Adrenal gland (tissue), 12 donors: ENCODE measurements around the gene SLC7A1. TPM values are rescaled to one million over a fixed set of nuclear protein-coding genes. Genes with fewer than 3 reads are reported as not detected.
A peak's percentile ranks its signal among the peaks of the same experiment; 100 is the strongest.

ENCODE experiments used
- DNase-seq, 7 donors: peaks; one replicate each; pipeline ENCODE4 v3.0.0-alpha.2; 2019 to 2020
- H3K27ac ChIP-seq, 5 donors: fragments of 200-600 bp; sonication (generic) in 4 of 5; 1 replicate in 3 of 5; 2 replicates in 2 of 5; pipeline versions ENCODE4 v1.5.1 to v1.8.0; 2016 to 2020; ENCODE audit warnings: mild to moderate bottlenecking in 1 of 5
- H3K27me3 ChIP-seq: fragments of 200-600 bp; 2 replicates; pipeline ENCODE4 v1.8.0; 2021
- H3K36me3 ChIP-seq, 2 donors: fragments of 200-600 bp; replicated peaks in 1 of 2; 1 replicate in 1 of 2; 2 replicates in 1 of 2; pipeline versions ENCODE4 v1.5.1 to v1.8.0; 2018 to 2022
- H3K4me1 ChIP-seq, 2 donors: fragments of 200-600 bp; replicated peaks in 1 of 2; 1 replicate in 1 of 2; 2 replicates in 1 of 2; pipeline versions ENCODE4 v1.5.1 to v1.8.0; 2018 to 2021
- H3K4me3 ChIP-seq, 4 donors: fragments of 200-600 bp; sonication (generic) in 3 of 4; one replicate each; pipeline ENCODE4 v1.5.1; 2016 to 2018
- H3K9me3 ChIP-seq, 3 donors: fragments of 200-600 bp; sonication (generic) in 1 of 3; replicated peaks in 1 of 3; 1 replicate in 2 of 3; 2 replicates in 1 of 3; pipeline versions ENCODE4 v1.5.1 to v1.8.0; 2016 to 2021
- POLR2A ChIP-seq, 2 donors: fragments of 450-650 bp; IDR thresholded peaks; one replicate each; pipeline ENCODE4 v1.6.1; 2017; ENCODE audit warnings: antibody characterized with exemption in 2 of 2, mild to moderate bottlenecking in 2 of 2, moderate library complexity in 1 of 2
- WGBS, 4 donors: extraction: QIAGEN DNeasy Blood & Tissue Kit in 2 of 4; methylation state at CpG; one replicate each; pipeline versions ENCODE4 v1.1.5 to v1.1.7; 2013 to 2017; 5-methylcytosine and 5-hydroxymethylcytosine counted together
- intact Hi-C, 2 donors: fragments of 100-400 bp; cut with DNase I; formaldehyde crosslinking; loops; one replicate each; pipeline versions ENCODE4 v1.14.1 to v1.15.0; 2022 to 2023
- polyA plus RNA-seq, 3 donors: library from polyadenylated mRNA; stranded (reverse); fragments of 200-250 nt in 2 of 3; fragments of 350-450 nt in 1 of 3; fragmentation: Illumina TruSeq in 1 of 3; extraction: RNeasy Lipid Tissue Mini Kit (QIAGEN cat#74804) in 1 of 3; gene quantifications; one replicate each; pipeline ENCODE4 v1.2.3, GENCODE V29; 2013 to 2014
- total RNA-seq, 9 donors: library from RNA; depleted of rRNA in 4 of 9; stranded (reverse); fragments of >200 nt in 4 of 9; fragments of 120-200 nt in 1 of 9; fragmentation: NEBNext Ultra II Directional in 1 of 9; extraction: Animal tissue kit (Norgen Biotek cat#: 25700) in 1 of 9; gene quantifications; one replicate each; pipeline versions ENCODE4 v1.1.0 to v1.2.4, GENCODE V29; 2013 to 2023
- TF ChIP-seq, protein P1 (sequence below), 6 experiments: fragments of 450-650 bp in 4 of 6; fragments of 200-600 bp in 2 of 6; sonication (generic) in 1 of 6; IDR thresholded peaks; 1 replicate in 5 of 6; 2 replicates in 1 of 6; pipeline versions ENCODE4 v1.5.1 to v1.8.0; 2016 to 2021; ENCODE audit warnings: antibody characterized with exemption in 6 of 6, mild to moderate bottlenecking in 2 of 6, moderate library complexity in 1 of 6
- donor health status: healthy with polysubstance abuse.
- donor health status: Bipolar disorder and iron deficiency.
- donor health status: DM: yes; HTN: yes; CAD: no.
- donor health status: DM: no; HTN: no; CAD: no.
- donor health status: DM: no; HTN: no; CAD: no.
- donor health status: DM: yes; HTN: yes; CAD: no.

SLC7A1 gene
- total and polyA plus RNA-seq, 12 donors: 2.2 to 87.6 (median 6.2) TPM

DNA sequence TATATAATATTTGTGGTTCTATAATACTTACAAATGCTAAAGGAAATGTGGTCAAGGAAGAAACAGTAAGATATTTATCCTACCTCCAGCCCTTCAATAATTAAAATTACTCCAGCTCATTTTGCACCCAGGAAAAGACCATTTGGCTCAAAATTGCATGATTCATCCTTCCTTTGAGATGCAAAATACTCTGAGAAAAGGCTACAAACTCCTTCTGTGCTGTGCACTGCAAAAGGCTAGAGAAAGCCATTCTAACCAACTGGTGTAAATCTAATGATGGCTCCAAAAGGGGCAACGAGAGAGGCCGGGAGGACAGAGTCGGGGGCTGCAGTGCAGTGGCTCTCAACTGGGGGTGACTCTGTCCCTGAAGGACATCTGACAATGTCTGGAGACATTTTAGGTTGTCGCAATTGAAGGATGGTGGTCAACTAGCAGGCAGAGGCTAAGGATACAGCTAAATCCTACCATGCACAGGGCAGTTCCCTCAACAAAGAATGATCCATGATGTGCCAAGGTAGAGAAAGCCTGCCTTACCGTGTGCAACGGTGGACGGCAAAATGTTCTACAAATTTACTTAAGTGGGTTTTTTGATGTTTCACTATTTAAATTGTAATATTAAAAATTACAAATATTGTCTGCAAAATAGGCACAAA is 32.6 kb downstream of the SLC7A1 start:
- Histone ChIP-seq H3K4me1 (peaks cover 0 to 4% of the 10 kb centered on the region in 2 donors), H3K4me3 (no peak overlapping the region), H3K36me3 (no peaks in the 10 kb centered on the region), H3K9me3 (no peaks in the 10 kb centered on the region), H3K27me3 (no peaks in the 10 kb centered on the region), H3K27ac (no peak overlapping the region)
- intact Hi-C loops: no loop called here
- TF ChIP-seq POLR2A (IDR thresholded peaks at IDR 0.05): no peak
- TF ChIP-seq, protein P1, sequence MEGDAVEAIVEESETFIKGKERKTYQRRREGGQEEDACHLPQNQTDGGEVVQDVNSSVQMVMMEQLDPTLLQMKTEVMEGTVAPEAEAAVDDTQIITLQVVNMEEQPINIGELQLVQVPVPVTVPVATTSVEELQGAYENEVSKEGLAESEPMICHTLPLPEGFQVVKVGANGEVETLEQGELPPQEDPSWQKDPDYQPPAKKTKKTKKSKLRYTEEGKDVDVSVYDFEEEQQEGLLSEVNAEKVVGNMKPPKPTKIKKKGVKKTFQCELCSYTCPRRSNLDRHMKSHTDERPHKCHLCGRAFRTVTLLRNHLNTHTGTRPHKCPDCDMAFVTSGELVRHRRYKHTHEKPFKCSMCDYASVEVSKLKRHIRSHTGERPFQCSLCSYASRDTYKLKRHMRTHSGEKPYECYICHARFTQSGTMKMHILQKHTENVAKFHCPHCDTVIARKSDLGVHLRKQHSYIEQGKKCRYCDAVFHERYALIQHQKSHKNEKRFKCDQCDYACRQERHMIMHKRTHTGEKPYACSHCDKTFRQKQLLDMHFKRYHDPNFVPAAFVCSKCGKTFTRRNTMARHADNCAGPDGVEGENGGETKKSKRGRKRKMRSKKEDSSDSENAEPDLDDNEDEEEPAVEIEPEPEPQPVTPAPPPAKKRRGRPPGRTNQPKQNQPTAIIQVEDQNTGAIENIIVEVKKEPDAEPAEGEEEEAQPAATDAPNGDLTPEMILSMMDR (IDR thresholded peaks at IDR 0.05): no peak
- WGBS, 4 donors: 92 to 97% (median 95%) methylated on average over 7 of the region's 7 CpGs
- DNase-seq: no peak

GRCh38 chr13:29561918-29562317 is 33.6 kb downstream of the SLC7A1 start:
- H3K27me3 ChIP-seq: no peaks in the 10 kb centered on the region
- TF ChIP-seq, protein P1 (IDR thresholded peaks at IDR 0.05): no peak
- TF ChIP-seq POLR2A (IDR thresholded peaks at IDR 0.05): no peak
- DNase-seq: peak in 3 of 7 donors; percentile 28 to 32 (median 30)
- peaks cover 0 to 4% of the 10 kb centered on the region in 2 donors for H3K4me1 ChIP-seq
- 32 to 45% (median 41%) methylated on average over 6 of the region's 6 CpGs for WGBS, 4 donors
- H3K36me3 ChIP-seq: no peaks in the 10 kb centered on the region
- no peak overlapping the region for H3K4me3 ChIP-seq
- intact Hi-C loops: no loop called here
- H3K9me3 ChIP-seq: no peaks in the 10 kb centered on the region
- H3K27ac ChIP-seq: no peak overlapping the region

DNA sequence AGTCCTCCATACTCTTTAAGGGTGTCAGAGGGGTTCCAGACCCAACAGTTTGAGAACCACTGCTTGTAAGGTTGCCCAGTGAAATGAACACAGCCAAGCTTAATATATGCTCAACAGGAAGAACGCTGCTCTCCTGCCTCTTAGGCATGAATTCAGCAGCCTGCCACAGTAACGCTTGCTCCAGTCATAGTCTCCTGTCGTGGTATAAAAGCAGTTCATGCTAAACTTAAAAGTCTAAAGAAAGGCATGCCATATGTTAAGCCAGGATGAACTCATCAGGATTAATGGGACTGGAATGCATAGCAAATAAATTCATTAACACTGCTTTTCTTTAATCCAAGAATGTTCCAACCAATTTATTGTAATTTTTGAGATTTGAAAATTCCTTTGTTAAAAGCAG is 38.7 kb downstream of the SLC7A1 start:
- DNase-seq: no peak
- no peaks in the 10 kb centered on the region for H3K4me1 ChIP-seq
- H3K27ac ChIP-seq: no peak overlapping the region
- no peaks in the 10 kb centered on the region for H3K27me3 ChIP-seq
- TF ChIP-seq, protein P1 (IDR thresholded peaks at IDR 0.05): no peak
- TF ChIP-seq POLR2A (IDR thresholded peaks at IDR 0.05): no peak
- intact Hi-C loops: no loop called here
- WGBS, 4 donors: 77 to 95% (median 93%) methylated on average over 3 of the region's 3 CpGs
- H3K4me3 ChIP-seq: no peak overlapping the region
- no peaks in the 10 kb centered on the region for H3K36me3 ChIP-seq
- no peaks in the 10 kb centered on the region for H3K9me3 ChIP-seq

- DNase-seq: no peak
- no peak overlapping the region for H3K27ac ChIP-seq
- H3K4me3 ChIP-seq: no peak overlapping the region
- H3K36me3 ChIP-seq: no peaks in the 10 kb centered on the region
- H3K9me3 ChIP-seq: no peaks in the 10 kb centered on the region
- TF ChIP-seq POLR2A (IDR thresholded peaks at IDR 0.05): no peak
- TF ChIP-seq, protein P1 (IDR thresholded peaks at IDR 0.05): no peak
- H3K27me3 ChIP-seq: no peaks in the 10 kb centered on the region
- intact Hi-C loops: no loop called here
- no peaks in the 10 kb centered on the region for H3K4me1 ChIP-seq
- WGBS, 4 donors: 93 to 98% (median 95%) methylated on average over 6 of the region's 6 CpGs
Measured at GRCh38 chr13:29551214-29551613, 44.3 kb downstream of the SLC7A1 start.
